A673 (cell line): Measurements from ENCODE around the gene P3H4. TPM values are rescaled to one million over a fixed set of nuclear protein-coding genes. Genes with fewer than 3 reads are reported as not detected.

Experiments
- BruUV-seq: library from RNA; stranded (reverse); fragments of 400-500 nt; replicated peaks from 2 replicates; lab custom pipeline; 2021; lab: Mats Ljungman, UMichigan
- CTCF ChIA-PET: fragments of 300-600 bp; sonication (Branson Sonifier 250); formaldehyde crosslinking; loops from one replicate; lab custom pipeline; 2022; ENCODE audit warnings: antibody characterized with exemption; lab: Charles Lee
- POLR2A ChIA-PET: fragments of 300-600 bp; sonication (Branson Sonifier 250); formaldehyde crosslinking; loops from one replicate; lab custom pipeline; 2022; ENCODE audit warnings: antibody characterized with exemption; ENCODE audit not compliant: low non-redundant PET; lab: Charles Lee
- DNase-seq: peaks from one replicate; pipeline ENCODE4 v3.0.0-alpha.2; 2015; ENCODE audit warnings: low spot score
- H3K27ac ChIP-seq: fragments of 200-600 bp; sonication (generic); 2 replicates; pipeline ENCODE4 v1.5.1; 2016; ENCODE audit warnings: mixed run types, low read depth, mild to moderate bottlenecking, mixed read lengths, antibody characterized with exemption, low read length; ENCODE audit not compliant: poor library complexity, severe bottlenecking
- H3K27me3 ChIP-seq: fragments of 200-600 bp; sonication (generic); replicated peaks from 2 replicates; pipeline ENCODE4 v1.6.1; 2017; ENCODE audit warnings: mixed run types, low read depth, mild to moderate bottlenecking, mixed read lengths, antibody characterized with exemption, low read length; ENCODE audit not compliant: insufficient read depth, poor library complexity
- H3K36me3 ChIP-seq: fragments of 200-600 bp; sonication (generic); 2 replicates; pipeline ENCODE4 v1.6.1; 2016; ENCODE audit warnings: mixed run types, mild to moderate bottlenecking, mixed read lengths, antibody characterized with exemption, low read length; ENCODE audit not compliant: insufficient read depth, poor library complexity, severe bottlenecking
- H3K4me1 ChIP-seq: fragments of 200-600 bp; sonication (generic); 2 replicates; pipeline ENCODE4 v1.6.1; 2017; ENCODE audit warnings: mixed run types, mild to moderate bottlenecking, mixed read lengths, antibody characterized with exemption, low read length; ENCODE audit not compliant: insufficient read depth, poor library complexity, severe bottlenecking
- H3K4me3 ChIP-seq: fragments of 200-600 bp; sonication (generic); 2 replicates; pipeline ENCODE4 v1.5.1; 2016; ENCODE audit warnings: low read depth, mixed run types, mild to moderate bottlenecking, mixed read lengths, low read length; ENCODE audit not compliant: poor library complexity, severe bottlenecking
- H3K9me3 ChIP-seq: fragments of 200-600 bp; sonication (generic); 2 replicates; pipeline ENCODE4 v1.6.1; 2016; ENCODE audit warnings: mixed run types, low read depth, mild to moderate bottlenecking, mixed read lengths, antibody characterized with exemption, low read length; ENCODE audit not compliant: poor library complexity, severe bottlenecking
- CTCF ChIP-seq: fragments of 300-800, 200-600 bp; sonication (generic); conservative IDR thresholded peaks from 2 replicates; pipeline ENCODE4 v1.5.1; 2017; ENCODE audit warnings: low read depth, mild to moderate bottlenecking, antibody characterized with exemption, low read length, moderate library complexity, mixed read lengths
- EZH2 ChIP-seq: fragments of 200-600 bp; sonication (generic); IDR thresholded peaks from 2 replicates; pipeline ENCODE4 v1.6.1; 2017; ENCODE audit warnings: borderline replicate concordance, low read depth, mild to moderate bottlenecking, mixed read lengths, antibody characterized with exemption, low read length; ENCODE audit not compliant: poor library complexity, severe bottlenecking
- intact Hi-C: fragments of 100-400 bp; cut with micrococcal nuclease; formaldehyde crosslinking; loops from one replicate; pipeline ENCODE4 v1.10.0; 2022; ENCODE audit not compliant: unreplicated experiment
- total RNA-seq: library from RNA; stranded (reverse); gene quantifications from 2 replicates; pipeline ENCODE4 v1.2.3, GENCODE V29; 2021

The P3H4 gene
- total RNA-seq, 1 experiment from 2014 or later = 5.9 TPM

GRCh38 chr17:41796121-41796895 lies 15.4 kb downstream of the P3H4 start:
- Histone ChIP-seq H3K4me1 (no peaks in the 10 kb centered on the region), H3K4me3 (no peak overlapping the region), H3K9me3 (no peaks in the 10 kb centered on the region), H3K36me3 (no peaks in the 10 kb centered on the region), H3K27me3 (no peaks in the 10 kb centered on the region), H3K27ac (no peak overlapping the region)
- no peak for DNase-seq
- ChIA-PET POLR2A (no interaction called here), CTCF (no interaction called here)
- no peak for TF ChIP-seq CTCF
- TF ChIP-seq EZH2 = no peak
- no TSS peak for BruUV-seq
- intact Hi-C loops = no loop called here

GRCh38 chr17:41794540-41794975 lies 17.2 kb downstream of the P3H4 start:
- H3K4me3 ChIP-seq = no peak overlapping the region
- no TSS peak for BruUV-seq
- POLR2A ChIA-PET = no interaction called here
- no peaks in the 10 kb centered on the region for H3K36me3 ChIP-seq
- CTCF ChIA-PET = no interaction called here
- intact Hi-C loops = no loop called here
- no peak for TF ChIP-seq CTCF
- DNase-seq = no peak
- H3K27ac ChIP-seq = no peak overlapping the region
- H3K4me1 ChIP-seq = no peaks in the 10 kb centered on the region
- no peaks in the 10 kb centered on the region for H3K27me3 ChIP-seq
- H3K9me3 ChIP-seq = no peaks in the 10 kb centered on the region

- DNase-seq = no peak
- ChIA-PET CTCF (no interaction called here), POLR2A (no interaction called here)
- no peak overlapping the region for H3K4me3 ChIP-seq
- intact Hi-C loops = no loop called here
- H3K27ac ChIP-seq = no peak overlapping the region
- BruUV-seq = no TSS peak
- TF ChIP-seq CTCF = no peak
- no peak for TF ChIP-seq EZH2
- no peaks in the 10 kb centered on the region for H3K27me3 ChIP-seq
- no peaks in the 10 kb centered on the region for H3K4me1 ChIP-seq
- H3K9me3 ChIP-seq = no peaks in the 10 kb centered on the region
- H3K36me3 ChIP-seq = no peaks in the 10 kb centered on the region
Observed at GRCh38 chr17:41793784-41794539, 17.8 kb downstream of the P3H4 start.
